Measurements from ENCODE around the gene BANF2. TPM values are rescaled to one million over a fixed set of nuclear protein-coding genes. Genes with fewer than 3 reads are reported as not detected.

BANF2 gene
- total and polyA plus RNA-seq, 2 experiments from 2014 or later = not detected

GRCh38 chr20:17697171-17697570 is 2.6 kb upstream of the BANF2 start:
- Histone ChIP-seq H3K36me3 (ENCODE audit: low read depth) (no peaks in the 10 kb centered on the region), H3K9ac (no peak overlapping the region), H3K4me3 (no peak overlapping the region), H3K9me3 (ENCODE audit: low read depth) (no peaks in the 10 kb centered on the region), H3F3A (ENCODE audit: insufficient read depth) (no peaks in the 10 kb centered on the region), H3K27ac (no peak overlapping the region), H3K9me2 (ENCODE audit: insufficient read depth) (no peaks in the 10 kb centered on the region), H3K4me1 (ENCODE audit: insufficient read depth) (no peaks in the 10 kb centered on the region), H4K20me1 (ENCODE audit: insufficient read depth) (no peaks in the 10 kb centered on the region), H3K79me2 (ENCODE audit: insufficient read depth) (no peaks in the 10 kb centered on the region), H3K27me3 (replicated peaks; ENCODE audit: insufficient read depth) (peaks cover 14% of the 10 kb centered on the region; the same call in 1 of the 2 replicates), H2AFZ (no peak overlapping the region), H3K4me2 (ENCODE audit: unreplicated experiment) (no peak overlapping the region)
- no peak for DNase-seq
- in situ Hi-C loops (cut with MboI) = no loop called here
- WGBS, 2 experiments (ENCODE audit: low coverage in 1 of 2, low lambda C conversion rate in 2 of 2, missing lambda C conversion rate in 2 of 2) = 78 to 84% methylated on average over 1 of the region's 1 CpG
- TF ChIP-seq EZH2 (IDR thresholded peaks at IDR 0.05; ENCODE audit: insufficient read depth, poor library complexity, severe bottlenecking) (no peak), EZH2phosphoT487 (IDR thresholded peaks at IDR 0.05; ENCODE audit: insufficient read depth, low read depth) (no peak)

- Histone ChIP-seq H3K4me2 (ENCODE audit: unreplicated experiment) (no peak overlapping the region), H3K36me3 (ENCODE audit: low read depth) (no peaks in the 10 kb centered on the region), H3K79me2 (ENCODE audit: insufficient read depth) (no peaks in the 10 kb centered on the region), H3K9me3 (ENCODE audit: low read depth) (no peaks in the 10 kb centered on the region), H3K9me2 (ENCODE audit: insufficient read depth) (no peaks in the 10 kb centered on the region), H3K27me3 (replicated peaks; ENCODE audit: insufficient read depth) (peaks cover 10% of the 10 kb centered on the region; the same call in 1 of the 2 replicates), H4K20me1 (ENCODE audit: insufficient read depth) (no peaks in the 10 kb centered on the region), H3F3A (ENCODE audit: insufficient read depth) (no peaks in the 10 kb centered on the region), H3K4me1 (ENCODE audit: insufficient read depth) (no peaks in the 10 kb centered on the region), H3K9ac (no peak overlapping the region), H2AFZ (no peak overlapping the region), H3K27ac (no peak overlapping the region), H3K4me3 (no peak overlapping the region)
- 42 to 43% methylated on average over 5 of the region's 5 CpGs for WGBS, 2 experiments (ENCODE audit: low coverage in 1 of 2, low lambda C conversion rate in 2 of 2, missing lambda C conversion rate in 2 of 2)
- in situ Hi-C loops (cut with MboI) = no loop called here
- DNase-seq = no peak
- TF ChIP-seq EZH2 (IDR thresholded peaks at IDR 0.05; ENCODE audit: insufficient read depth, poor library complexity, severe bottlenecking) (no peak), EZH2phosphoT487 (IDR thresholded peaks at IDR 0.05; ENCODE audit: insufficient read depth, low read depth) (no peak)
Observed at GRCh38 chr20:17698384-17698783, 1.4 kb upstream of the BANF2 start.

GRCh38 chr20:17700637-17701036 is 871 bp downstream of the BANF2 start:
- in situ Hi-C loops (cut with MboI) = no loop called here
- WGBS, 2 experiments (ENCODE audit: low coverage in 1 of 2, low lambda C conversion rate in 2 of 2, missing lambda C conversion rate in 2 of 2) = 56 to 63% methylated on average over 7 of the region's 7 CpGs

GRCh38 chr20:17701826-17702225 is 2.1 kb downstream of the BANF2 start:
- no peaks in the 10 kb centered on the region for H3K36me3 ChIP-seq (ENCODE audit: low read depth)
- no peak overlapping the region for H3K4me3 ChIP-seq
- H2AFZ ChIP-seq = no peak overlapping the region
- no peaks in the 10 kb centered on the region for H3K9me3 ChIP-seq (ENCODE audit: low read depth)
- H3F3A ChIP-seq (ENCODE audit: insufficient read depth) = no peaks in the 10 kb centered on the region
- in situ Hi-C loops (cut with MboI) = no loop called here
- DNase-seq = no peak
- no peaks in the 10 kb centered on the region for H3K79me2 ChIP-seq (ENCODE audit: insufficient read depth)
- H3K9me2 ChIP-seq (ENCODE audit: insufficient read depth) = no peaks in the 10 kb centered on the region
- TF ChIP-seq EZH2phosphoT487 (IDR thresholded peaks at IDR 0.05; ENCODE audit: insufficient read depth, low read depth) = no peak
- no peak for TF ChIP-seq EZH2 (IDR thresholded peaks at IDR 0.05; ENCODE audit: insufficient read depth, poor library complexity, severe bottlenecking)
- 58 to 67% methylated on average over 4 of the region's 4 CpGs for WGBS, 2 experiments (ENCODE audit: low coverage in 1 of 2, low lambda C conversion rate in 2 of 2, missing lambda C conversion rate in 2 of 2)
- no peak overlapping the region for H3K4me2 ChIP-seq (ENCODE audit: unreplicated experiment)
- no peaks in the 10 kb centered on the region for H3K4me1 ChIP-seq (ENCODE audit: insufficient read depth)
- H3K27ac ChIP-seq = no peak overlapping the region
- no peak overlapping the region for H3K9ac ChIP-seq
- no peaks in the 10 kb centered on the region; the same call in 1 of the 2 replicates for H3K27me3 ChIP-seq (replicated peaks; ENCODE audit: insufficient read depth)
- H4K20me1 ChIP-seq (ENCODE audit: insufficient read depth) = no peaks in the 10 kb centered on the region

More at GRCh38 chr20:17700637-17701036, 871 bp downstream of the BANF2 start:
- Histone ChIP-seq H3K27me3 (replicated peaks; ENCODE audit: insufficient read depth) (no peaks in the 10 kb centered on the region; the same call in 1 of the 2 replicates), H2AFZ (no peak overlapping the region), H3K4me3 (no peak overlapping the region), H3K36me3 (ENCODE audit: low read depth) (no peaks in the 10 kb centered on the region), H3K9me3 (ENCODE audit: low read depth) (no peaks in the 10 kb centered on the region), H3F3A (ENCODE audit: insufficient read depth) (no peaks in the 10 kb centered on the region), H3K79me2 (ENCODE audit: insufficient read depth) (no peaks in the 10 kb centered on the region), H3K9ac (no peak overlapping the region), H3K4me2 (ENCODE audit: unreplicated experiment) (no peak overlapping the region), H4K20me1 (ENCODE audit: insufficient read depth) (no peaks in the 10 kb centered on the region), H3K27ac (no peak overlapping the region), H3K9me2 (ENCODE audit: insufficient read depth) (no peaks in the 10 kb centered on the region), H3K4me1 (ENCODE audit: insufficient read depth) (no peaks in the 10 kb centered on the region)
- TF ChIP-seq EZH2phosphoT487 (IDR thresholded peaks at IDR 0.05; ENCODE audit: insufficient read depth, low read depth) = no peak
- TF ChIP-seq EZH2 (IDR thresholded peaks at IDR 0.05; ENCODE audit: insufficient read depth, poor library complexity, severe bottlenecking) = no peak
- DNase-seq = no peak

Measured in GM23248 (cell line).